SK-N-SH treated with all-trans-retinoic acid at 6 μM for 48 hours (cell line): ENCODE data around the gene FLT4.

Source experiments
- ATAC-seq: fragments of 200-7000 bp; cut with Tn5 transposase; 3 replicates; pipeline ENCODE4 v1.9.1; 2020; ENCODE audit warnings: mild to moderate bottlenecking, moderate library complexity
- ARNTL ChIP-seq: fragments of 450-650 bp; formaldehyde crosslinking; IDR thresholded peaks from 2 replicates; pipeline ENCODE4 v1.5.0; 2020; ENCODE audit warnings: low read depth, mild to moderate bottlenecking, moderate library complexity, borderline replicate concordance
- BACH2 ChIP-seq: fragments of 250-450 bp; sonication (Bioruptor Pico); IDR thresholded peaks from 2 replicates; pipeline ENCODE4 v1.9.0; 2021; ENCODE audit warnings: mild to moderate bottlenecking, borderline replicate concordance
- CREB5 ChIP-seq: fragments of 250-450 bp; sonication (Bioruptor Pico); IDR thresholded peaks from 2 replicates; pipeline ENCODE4 v1.5.1; 2020; ENCODE audit warnings: low read depth, mild to moderate bottlenecking, moderate library complexity
- CSRNP3 ChIP-seq: fragments of 250-450 bp; sonication (Bioruptor Pico); IDR thresholded peaks from 2 replicates; pipeline ENCODE4 v1.5.1; 2021; ENCODE audit warnings: mild to moderate bottlenecking, moderate library complexity
- ESRRG ChIP-seq: fragments of 250-450 bp; sonication (Bioruptor Pico); IDR thresholded peaks from 2 replicates; pipeline ENCODE4 v1.6.1; 2021; ENCODE audit warnings: mild to moderate bottlenecking
- GLIS3 ChIP-seq: fragments of 250-450 bp; sonication (Bioruptor Pico); IDR thresholded peaks from 2 replicates; pipeline ENCODE4 v1.5.0; 2020; ENCODE audit warnings: mild to moderate bottlenecking, moderate library complexity
- ISL1 ChIP-seq: fragments of 250-450 bp; sonication (Bioruptor Pico); IDR thresholded peaks from 2 replicates; pipeline ENCODE4 v2.1.2; 2022; ENCODE audit warnings: mild to moderate bottlenecking, moderate library complexity
- OSR1 ChIP-seq: fragments of 250-450 bp; sonication (Bioruptor Pico); IDR thresholded peaks from 2 replicates; pipeline ENCODE4 v1.8.0; 2022; ENCODE audit warnings: moderate library complexity, mild to moderate bottlenecking, inconsistent platforms
- POU6F1 ChIP-seq: fragments of 250-450 bp; sonication (Bioruptor Pico); IDR thresholded peaks from 2 replicates; pipeline ENCODE4 v1.8.0; 2021; ENCODE audit warnings: low read depth, mild to moderate bottlenecking, moderate library complexity, borderline replicate concordance
- SNAI2 ChIP-seq: fragments of 250-450 bp; sonication (Bioruptor Pico); IDR thresholded peaks from 2 replicates; pipeline ENCODE4 v1.5.0; 2020; ENCODE audit warnings: mild to moderate bottlenecking, moderate library complexity
- TCF4 ChIP-seq: fragments of 250-450 bp; sonication (Bioruptor Pico); IDR thresholded peaks from 2 replicates; pipeline ENCODE4 v1.8.0; 2021; ENCODE audit warnings: mild to moderate bottlenecking, moderate library complexity, borderline replicate concordance
- TSHZ2 ChIP-seq: fragments of 250-450 bp; sonication (Bioruptor Pico); IDR thresholded peaks from 2 replicates; pipeline ENCODE4 v1.5.0; 2020; ENCODE audit warnings: mild to moderate bottlenecking, moderate library complexity
- ZNF565 ChIP-seq: fragments of 450-650 bp; formaldehyde crosslinking; conservative IDR thresholded peaks from 2 replicates; pipeline ENCODE4 v1.5.0; 2020; ENCODE audit warnings: low read depth, mild to moderate bottlenecking, moderate library complexity
- ZNF8 ChIP-seq: fragments of 450-650 bp; formaldehyde crosslinking; IDR thresholded peaks from 2 replicates; pipeline ENCODE4 v1.5.0; 2020; ENCODE audit warnings: mild to moderate bottlenecking, moderate library complexity

Gene FLT4

GRCh38 chr5:180637962-180638680 lies 11.3 kb downstream of the FLT4 start:
- ATAC-seq, result no peak
- TF ChIP-seq SNAI2 (CRISPR knock-in tag) (no peak), ARNTL (CRISPR knock-in tag) (no peak), TSHZ2 (CRISPR knock-in tag) (no peak), POU6F1 (CRISPR knock-in tag) (no peak), ISL1 (CRISPR knock-in tag) (no peak), ZNF8 (no peak), BACH2 (no peak), CREB5 (CRISPR knock-in tag) (no peak), CSRNP3 (CRISPR knock-in tag) (no peak)

GRCh38 chr5:180636403-180637075 lies 12.9 kb downstream of the FLT4 start:
- ATAC-seq, result no peak
- TF ChIP-seq GLIS3 (CRISPR knock-in tag), result no peak
- TF ChIP-seq OSR1, result no peak
- no peak for TF ChIP-seq TCF4 (CRISPR knock-in tag)
- no peak for TF ChIP-seq ISL1 (CRISPR knock-in tag)
- TF ChIP-seq TSHZ2 (CRISPR knock-in tag), result no peak
- no peak for TF ChIP-seq POU6F1 (CRISPR knock-in tag)
- no peak for TF ChIP-seq ESRRG (CRISPR knock-in tag)
- no peak for TF ChIP-seq ZNF8
- no peak for TF ChIP-seq ZNF565 (CRISPR knock-in tag)
- TF ChIP-seq CSRNP3 (CRISPR knock-in tag), result no peak
- TF ChIP-seq BACH2, result no peak
